ENCODE measurements around the gene KRT85. TPM values are rescaled to one million over a fixed set of nuclear protein-coding genes. Genes with fewer than 3 reads are reported as not detected.

The KRT85 gene
- total and polyA plus RNA-seq, 2 donors (not counting 3 experiments of a cell fraction or from before 2014, with no cell fraction given): not detected

- no peaks in the 10 kb centered on the region for H3K9me3 ChIP-seq (replicated peaks; ENCODE audit: control insufficient read depth, insufficient read depth, low read length)
- H3K4me2 ChIP-seq (ENCODE audit: insufficient read depth, low read length): no peak overlapping the region
- ChIA-PET POLR2A (no interaction called here), CTCF (interaction anchor here (0.6 to 1.1 kb wide), 3 partner anchors 9 to 628 kb away, joined by 3 to 4 read pairs (median 4); no protein-coding TSS in a partner anchor)
- no peaks in the 10 kb centered on the region for H3K79me2 ChIP-seq (ENCODE audit: control insufficient read depth, insufficient read depth, low read length)
- dilution Hi-C loops (cut with MboI; ENCODE audit: extremely low pct_ligation_motif_present, low sequenced_read_pairs): no loop called here
- DNase-seq (ENCODE audit: low read depth, low spot score): no peak
- no peak overlapping the region for H3K27ac ChIP-seq (ENCODE audit: insufficient read depth, low read depth, low read length)
- no peaks in the 10 kb centered on the region for H4K20me1 ChIP-seq (replicated peaks; ENCODE audit: control insufficient read depth, extremely low read depth, insufficient read depth, low read length)
- no peak overlapping the region for H2AFZ ChIP-seq (ENCODE audit: low read depth, low read length)
- H3K4me1 ChIP-seq (ENCODE audit: control insufficient read depth, extremely low read depth, insufficient read depth, low read length): no peaks in the 10 kb centered on the region
- intact Hi-C loops (cut with micrococcal nuclease): no loop called here
- H3K4me3 ChIP-seq (replicated peaks in 1 of 3; ENCODE audit: insufficient read depth in 1 of 3, low read depth in 1 of 3, low read length in 3 of 3): no peak overlapping the region
- TF ChIP-seq FOS (IDR thresholded peaks at IDR 0.05; ENCODE audit: borderline replicate concordance, insufficient read depth, low read length) (no peak), POLR2AphosphoS5 (IDR thresholded peaks at IDR 0.05; ENCODE audit: insufficient read depth, low read depth, low read length) (no peak), JUN (IDR thresholded peaks at IDR 0.05; ENCODE audit: borderline replicate concordance, insufficient read depth, insufficient read length, low read depth) (no peak), POLR2A (IDR thresholded peaks at IDR 0.05; ENCODE audit: low read depth, low read length) (no peak), MAX (IDR thresholded peaks at IDR 0.05; ENCODE audit: insufficient read depth, insufficient read length) (no peak), CTCF (IDR thresholded peaks at IDR 0.05; ENCODE audit: extremely low read depth in 1 of 2, insufficient read depth in 1 of 2, low read depth in 1 of 2, low read length in 2 of 2) (no peak), MYC (IDR thresholded peaks at IDR 0.05; ENCODE audit: low read depth, low read length) (no peak), EZH2 (IDR thresholded peaks at IDR 0.05; ENCODE audit: borderline replicate concordance, low read depth, low read length, severe bottlenecking) (no peak), GATA2 (IDR thresholded peaks at IDR 0.05; ENCODE audit: insufficient read depth, insufficient read length, low read depth, low read length) (no peak)
- no peaks in the 10 kb centered on the region for H3K9me1 ChIP-seq (replicated peaks; ENCODE audit: control insufficient read depth, extremely low read depth, insufficient read depth, low read length)
- no peaks in the 10 kb centered on the region for H3K36me3 ChIP-seq (ENCODE audit: control insufficient read depth in 2 of 2, extremely low read depth in 1 of 2, insufficient read depth in 2 of 2, low read length in 2 of 2)
- peaks cover 7 to 19% of the 10 kb centered on the region in 2 experiments for H3K27me3 ChIP-seq (ENCODE audit: control insufficient read depth in 2 of 2, insufficient read depth in 2 of 2, low read length in 2 of 2)
- BruUV-seq (replicated peaks): no TSS peak
- no peak overlapping the region for H3K9ac ChIP-seq (replicated peaks; ENCODE audit: extremely low read depth, insufficient read depth, low read length)
- FAIRE-seq: no peak
Measured at GRCh38 chr12:52349196-52349595, 18.1 kb downstream of the KRT85 start.

Measured in endothelial cell of umbilical vein (primary cell).